ENCODE data around the gene RPL28. TPM values are rescaled to one million over a fixed set of nuclear protein-coding genes. Genes with fewer than 3 reads are reported as not detected.

Gene RPL28
- total RNA-seq, 1 donor from 2014 or later: 1,790 TPM

DNA sequence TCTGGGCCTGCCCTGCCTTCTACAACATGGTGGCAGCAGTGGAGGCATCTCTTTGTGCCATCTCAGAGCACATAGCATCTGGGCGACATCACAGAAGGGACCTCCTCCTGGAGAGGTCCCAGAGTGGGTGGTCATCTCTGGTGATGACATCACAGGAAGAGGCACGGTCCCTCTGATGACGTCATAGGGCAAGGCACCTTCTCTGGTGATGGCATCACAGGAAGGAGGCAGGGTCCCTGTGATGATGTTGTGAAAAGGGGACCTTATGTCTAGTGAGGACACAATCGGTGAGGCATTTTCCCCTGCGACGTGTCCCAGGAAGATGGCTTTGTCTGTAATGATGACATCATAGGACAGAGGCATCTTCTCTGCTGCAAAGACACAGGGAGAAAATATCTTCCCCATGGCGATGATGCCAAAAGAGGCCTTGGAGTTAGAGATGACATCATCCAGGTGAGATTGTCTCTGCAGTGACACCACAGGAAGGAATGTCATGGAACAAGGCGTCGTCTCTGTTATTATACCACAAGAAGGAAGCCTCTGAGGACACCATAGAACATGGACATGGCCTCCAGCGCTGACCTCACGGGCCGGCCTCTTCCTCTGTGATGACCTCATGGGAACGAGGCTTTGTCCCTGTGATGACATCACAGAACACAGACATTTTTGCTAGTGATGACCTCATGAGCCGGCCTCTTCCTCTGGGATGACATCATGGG is 46.7 kb downstream of the RPL28 start:
- Mint-ChIP-seq H3K4me3 (no peak overlapping the region), H3K4me1 (no peaks in the 10 kb centered on the region), H3K9me3 (peaks cover 5% of the 10 kb centered on the region), H3K27ac (no peak overlapping the region), H3K27me3 (ENCODE audit: low read depth) (peaks cover 16% of the 10 kb centered on the region), H3K36me3 (no peaks in the 10 kb centered on the region)
- no peak for TF ChIP-seq CTCF (IDR thresholded peaks at IDR 0.05; ENCODE audit: unreplicated experiment)
- DNase-seq (ENCODE audit: low spot score in 2 of 2, unreplicated experiment in 2 of 2): no peak

GRCh38 chr19:55433292-55433691 is 47.6 kb downstream of the RPL28 start:
- H3K4me3 Mint-ChIP-seq: no peak overlapping the region
- DNase-seq (ENCODE audit: low spot score in 2 of 2, unreplicated experiment in 2 of 2): no peak

DNA sequence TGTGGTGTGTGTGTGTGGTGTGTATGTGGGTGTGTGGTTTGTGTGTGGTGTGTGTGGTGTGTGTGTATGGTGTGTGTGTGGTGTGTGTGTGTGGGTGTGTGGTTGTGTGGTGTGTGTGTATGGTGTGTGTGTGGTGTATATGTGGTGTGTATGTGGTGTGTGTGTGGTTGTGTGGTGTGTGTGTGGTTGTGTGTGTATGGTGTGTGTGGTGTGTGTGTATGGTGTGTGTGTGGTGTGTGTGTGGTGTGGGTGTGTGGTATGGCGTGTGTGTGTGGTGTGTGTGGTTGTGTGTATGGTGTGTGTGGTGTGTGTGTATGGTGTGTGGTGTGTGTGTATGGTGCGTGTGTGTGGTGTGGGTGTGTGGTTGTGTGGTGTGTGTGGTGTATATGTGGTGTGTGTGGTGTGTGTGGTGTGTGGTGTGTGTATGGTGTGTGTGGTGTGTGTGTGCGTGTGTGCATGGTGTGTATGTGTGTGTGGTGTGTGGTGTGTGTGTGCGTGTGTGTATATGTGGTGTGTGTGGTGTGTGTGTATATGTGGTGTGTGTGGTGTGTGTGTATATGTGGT is 48.7 kb downstream of the RPL28 start:
- Mint-ChIP-seq H3K27me3 (ENCODE audit: low read depth) (peaks cover 28% of the 10 kb centered on the region), H3K36me3 (no peaks in the 10 kb centered on the region), H3K4me3 (no peak overlapping the region), H3K4me1 (peaks cover 3% of the 10 kb centered on the region), H3K9me3 (peaks cover 5% of the 10 kb centered on the region), H3K27ac (no peak overlapping the region)
- no peak for DNase-seq (ENCODE audit: low spot score in 2 of 2, unreplicated experiment in 2 of 2)
- no peak for TF ChIP-seq CTCF (IDR thresholded peaks at IDR 0.05; ENCODE audit: unreplicated experiment)

More at GRCh38 chr19:55433292-55433691, 47.6 kb downstream of the RPL28 start:
- Mint-ChIP-seq H3K36me3 (no peaks in the 10 kb centered on the region), H3K27me3 (ENCODE audit: low read depth) (peaks cover 21% of the 10 kb centered on the region), H3K9me3 (peaks cover 5% of the 10 kb centered on the region), H3K27ac (no peak overlapping the region), H3K4me1 (no peaks in the 10 kb centered on the region)
- no peak for TF ChIP-seq CTCF (IDR thresholded peaks at IDR 0.05; ENCODE audit: unreplicated experiment)

DNA sequence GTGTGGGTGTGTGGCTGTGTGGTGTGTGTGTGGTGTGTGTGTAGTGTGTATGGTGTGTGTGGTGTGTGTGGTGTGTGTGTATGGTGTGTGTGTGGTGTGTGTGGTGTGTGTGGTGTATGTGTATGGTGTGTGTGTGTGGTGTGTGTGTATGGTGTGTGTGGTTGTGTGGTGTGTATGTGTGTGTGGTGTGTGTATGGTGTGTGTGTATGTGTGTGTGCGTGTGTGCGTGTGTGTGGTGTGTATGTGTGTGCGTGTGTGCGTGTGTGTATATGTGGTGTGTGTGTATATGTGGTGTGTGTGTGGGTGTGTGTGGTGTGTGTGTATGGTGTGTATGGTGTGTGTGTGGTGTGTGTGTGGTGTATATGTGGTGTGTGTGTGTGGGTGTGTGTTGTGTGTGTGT is 49.3 kb downstream of the RPL28 start:
- TF ChIP-seq CTCF (IDR thresholded peaks at IDR 0.05; ENCODE audit: unreplicated experiment): no peak
- no peak overlapping the region for H3K27ac Mint-ChIP-seq
- no peak for DNase-seq (ENCODE audit: low spot score in 2 of 2, unreplicated experiment in 2 of 2)
- H3K4me3 Mint-ChIP-seq: no peak overlapping the region
- H3K36me3 Mint-ChIP-seq: no peaks in the 10 kb centered on the region
- peaks cover 4% of the 10 kb centered on the region for H3K4me1 Mint-ChIP-seq
- H3K27me3 Mint-ChIP-seq (ENCODE audit: low read depth): peaks cover 33% of the 10 kb centered on the region
- peaks cover 5% of the 10 kb centered on the region for H3K9me3 Mint-ChIP-seq

DNA sequence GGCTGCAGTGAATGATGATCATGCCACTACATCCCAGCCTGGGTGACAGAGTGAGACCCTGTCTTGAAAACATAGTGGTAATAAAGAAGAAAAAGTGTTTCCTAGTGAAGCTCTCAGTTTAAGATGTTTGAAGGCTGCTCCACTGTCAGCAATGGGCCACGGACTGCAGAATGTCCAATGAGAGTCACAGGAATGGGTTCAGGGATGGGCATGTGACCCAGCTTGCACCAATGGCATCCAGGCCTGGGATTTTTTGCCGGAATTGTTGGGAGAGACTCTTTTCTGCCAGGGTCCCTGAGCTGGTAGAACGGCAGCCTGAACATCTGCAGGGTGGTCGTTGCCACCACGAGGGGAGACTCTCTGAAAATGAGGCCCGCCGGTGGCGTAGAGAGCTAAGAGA is 51.1 kb downstream of the RPL28 start:
- no peak for DNase-seq (ENCODE audit: low spot score in 2 of 2, unreplicated experiment in 2 of 2)
- no peak for TF ChIP-seq CTCF (IDR thresholded peaks at IDR 0.05; ENCODE audit: unreplicated experiment)
- Mint-ChIP-seq H3K27me3 (ENCODE audit: low read depth) (peaks cover 51% of the 10 kb centered on the region), H3K4me1 (peaks cover 13% of the 10 kb centered on the region), H3K4me3 (no peak overlapping the region), H3K27ac (no peak overlapping the region), H3K36me3 (no peaks in the 10 kb centered on the region), H3K9me3 (no peaks in the 10 kb centered on the region)
